ENCODE data around the gene CLN5.

DNA sequence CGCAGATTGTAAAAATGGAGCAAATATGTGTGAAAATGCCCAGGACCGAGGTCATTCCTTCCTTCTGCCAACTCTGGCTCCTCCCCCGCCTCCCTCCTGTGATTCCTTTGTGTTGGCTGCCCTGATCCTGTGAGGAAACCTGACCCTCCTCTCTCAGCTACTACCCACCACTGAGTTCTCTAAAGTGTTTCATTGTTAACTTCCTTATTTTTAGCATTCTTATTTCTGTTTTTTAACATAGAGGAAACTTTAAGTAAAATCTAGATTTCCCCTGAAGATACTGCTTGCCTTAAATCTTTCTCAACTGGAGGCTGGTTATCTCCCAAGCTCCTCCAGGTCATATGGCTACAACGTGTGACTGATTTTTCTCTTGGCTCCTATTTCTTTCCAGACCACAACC lies 56.8 kb downstream of the CLN5 start:
- TF ChIP-seq, protein P1, sequence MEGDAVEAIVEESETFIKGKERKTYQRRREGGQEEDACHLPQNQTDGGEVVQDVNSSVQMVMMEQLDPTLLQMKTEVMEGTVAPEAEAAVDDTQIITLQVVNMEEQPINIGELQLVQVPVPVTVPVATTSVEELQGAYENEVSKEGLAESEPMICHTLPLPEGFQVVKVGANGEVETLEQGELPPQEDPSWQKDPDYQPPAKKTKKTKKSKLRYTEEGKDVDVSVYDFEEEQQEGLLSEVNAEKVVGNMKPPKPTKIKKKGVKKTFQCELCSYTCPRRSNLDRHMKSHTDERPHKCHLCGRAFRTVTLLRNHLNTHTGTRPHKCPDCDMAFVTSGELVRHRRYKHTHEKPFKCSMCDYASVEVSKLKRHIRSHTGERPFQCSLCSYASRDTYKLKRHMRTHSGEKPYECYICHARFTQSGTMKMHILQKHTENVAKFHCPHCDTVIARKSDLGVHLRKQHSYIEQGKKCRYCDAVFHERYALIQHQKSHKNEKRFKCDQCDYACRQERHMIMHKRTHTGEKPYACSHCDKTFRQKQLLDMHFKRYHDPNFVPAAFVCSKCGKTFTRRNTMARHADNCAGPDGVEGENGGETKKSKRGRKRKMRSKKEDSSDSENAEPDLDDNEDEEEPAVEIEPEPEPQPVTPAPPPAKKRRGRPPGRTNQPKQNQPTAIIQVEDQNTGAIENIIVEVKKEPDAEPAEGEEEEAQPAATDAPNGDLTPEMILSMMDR (IDR thresholded peaks at IDR 0.05): no peak
- no peak for TF ChIP-seq POLR2A (IDR thresholded peaks at IDR 0.05)
